ENCODE data around the gene SH2D3A. TPM values are rescaled to one million over a fixed set of nuclear protein-coding genes. Genes with fewer than 3 reads are reported as not detected.

Gene SH2D3A
- total and polyA plus RNA-seq, 2 donors from 2014 or later: 12.5 to 35.4 TPM

- H3K4me1 ChIP-seq (ENCODE audit: control insufficient read depth in 2 of 3, insufficient read depth in 2 of 3, low read depth in 1 of 3, low read length in 3 of 3): no peaks in the 10 kb centered on the region
- no peak overlapping the region for H3K9ac ChIP-seq (ENCODE audit: low read length in 3 of 3)
- no peak overlapping the region for H3K4me3 ChIP-seq (ENCODE audit: low read length in 3 of 3)
- no peak for DNase-seq
- no peak overlapping the region for H3K27ac ChIP-seq (ENCODE audit: low read depth in 2 of 2, low read length in 2 of 2)
- no peaks in the 10 kb centered on the region for H3K36me3 ChIP-seq (ENCODE audit: control insufficient read depth in 2 of 3, insufficient read depth in 3 of 3, low read length in 3 of 3)
- no peaks in the 10 kb centered on the region for H3K27me3 ChIP-seq (ENCODE audit: control insufficient read depth, insufficient read depth, low read length)
- intact Hi-C loops (cut with DNase I): no loop called here
- TF ChIP-seq, protein P1, sequence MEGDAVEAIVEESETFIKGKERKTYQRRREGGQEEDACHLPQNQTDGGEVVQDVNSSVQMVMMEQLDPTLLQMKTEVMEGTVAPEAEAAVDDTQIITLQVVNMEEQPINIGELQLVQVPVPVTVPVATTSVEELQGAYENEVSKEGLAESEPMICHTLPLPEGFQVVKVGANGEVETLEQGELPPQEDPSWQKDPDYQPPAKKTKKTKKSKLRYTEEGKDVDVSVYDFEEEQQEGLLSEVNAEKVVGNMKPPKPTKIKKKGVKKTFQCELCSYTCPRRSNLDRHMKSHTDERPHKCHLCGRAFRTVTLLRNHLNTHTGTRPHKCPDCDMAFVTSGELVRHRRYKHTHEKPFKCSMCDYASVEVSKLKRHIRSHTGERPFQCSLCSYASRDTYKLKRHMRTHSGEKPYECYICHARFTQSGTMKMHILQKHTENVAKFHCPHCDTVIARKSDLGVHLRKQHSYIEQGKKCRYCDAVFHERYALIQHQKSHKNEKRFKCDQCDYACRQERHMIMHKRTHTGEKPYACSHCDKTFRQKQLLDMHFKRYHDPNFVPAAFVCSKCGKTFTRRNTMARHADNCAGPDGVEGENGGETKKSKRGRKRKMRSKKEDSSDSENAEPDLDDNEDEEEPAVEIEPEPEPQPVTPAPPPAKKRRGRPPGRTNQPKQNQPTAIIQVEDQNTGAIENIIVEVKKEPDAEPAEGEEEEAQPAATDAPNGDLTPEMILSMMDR (IDR thresholded peaks at IDR 0.05; ENCODE audit: borderline replicate concordance, extremely low read depth, insufficient read depth): no peak
- no peak for FAIRE-seq
- peaks cover 0 to 5% (median 0%) of the 10 kb centered on the region in 3 donors for H3K9me3 ChIP-seq (ENCODE audit: control insufficient read depth in 2 of 3, insufficient read depth in 1 of 3, low read length in 3 of 3)
Observed at GRCh38 chr19:6790194-6791128, 23.2 kb upstream of the SH2D3A start.

- Histone ChIP-seq H3K4me1 (ENCODE audit: control insufficient read depth in 2 of 3, insufficient read depth in 2 of 3, low read depth in 1 of 3, low read length in 3 of 3) (no peaks in the 10 kb centered on the region), H3K9me3 (ENCODE audit: control insufficient read depth in 2 of 3, insufficient read depth in 1 of 3, low read length in 3 of 3) (no peaks in the 10 kb centered on the region), H3K36me3 (ENCODE audit: control insufficient read depth in 2 of 3, insufficient read depth in 3 of 3, low read length in 3 of 3) (no peaks in the 10 kb centered on the region), H3K27ac (ENCODE audit: low read depth in 2 of 2, low read length in 2 of 2) (no peak overlapping the region), H3K9ac (ENCODE audit: low read length in 3 of 3) (no peak overlapping the region), H3K27me3 (ENCODE audit: control insufficient read depth, insufficient read depth, low read length) (no peaks in the 10 kb centered on the region), H3K4me3 (ENCODE audit: low read length in 3 of 3) (no peak overlapping the region)
- DNase-seq: no peak
- intact Hi-C loops (cut with DNase I): no loop called here
- no peak for FAIRE-seq
- TF ChIP-seq, protein P1 (IDR thresholded peaks at IDR 0.05; ENCODE audit: borderline replicate concordance, extremely low read depth, insufficient read depth): no peak
Observed at GRCh38 chr19:6788896-6789295, 21.7 kb upstream of the SH2D3A start.

DNA sequence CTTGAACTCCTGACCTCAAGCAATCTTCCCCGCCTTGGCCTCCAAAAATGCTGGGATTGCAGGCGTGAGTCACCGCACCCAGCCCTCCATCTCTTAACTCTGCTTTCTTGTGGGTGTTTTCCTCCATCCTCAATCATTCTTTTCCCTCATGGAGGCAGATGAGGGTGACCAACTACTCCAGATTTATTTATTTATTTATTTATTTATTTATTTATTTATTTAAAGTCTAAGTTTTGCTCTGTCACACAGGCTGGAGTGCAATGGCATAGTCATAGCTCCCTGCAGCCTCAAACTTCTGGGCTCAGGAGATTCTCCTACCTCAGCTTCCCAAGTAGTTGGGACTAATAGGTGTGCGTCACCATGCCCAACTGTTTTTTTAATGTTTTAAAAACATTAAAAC lies 20.2 kb upstream of the SH2D3A start:
- FAIRE-seq: no peak
- Histone ChIP-seq H3K4me3 (ENCODE audit: low read length in 3 of 3) (no peak overlapping the region), H3K27ac (ENCODE audit: low read depth in 2 of 2, low read length in 2 of 2) (no peak overlapping the region), H3K9ac (ENCODE audit: low read length in 3 of 3) (no peak overlapping the region), H3K9me3 (ENCODE audit: control insufficient read depth in 2 of 3, insufficient read depth in 1 of 3, low read length in 3 of 3) (no peaks in the 10 kb centered on the region), H3K4me1 (ENCODE audit: control insufficient read depth in 2 of 3, insufficient read depth in 2 of 3, low read depth in 1 of 3, low read length in 3 of 3) (no peaks in the 10 kb centered on the region), H3K36me3 (ENCODE audit: control insufficient read depth in 2 of 3, insufficient read depth in 3 of 3, low read length in 3 of 3) (no peaks in the 10 kb centered on the region), H3K27me3 (ENCODE audit: control insufficient read depth, insufficient read depth, low read length) (no peaks in the 10 kb centered on the region)
- TF ChIP-seq, protein P1 (IDR thresholded peaks at IDR 0.05; ENCODE audit: borderline replicate concordance, extremely low read depth, insufficient read depth): no peak
- no peak for DNase-seq
- intact Hi-C loops (cut with DNase I): no loop called here
